CD4-positive, alpha-beta memory T cell (primary cell): Measurements from ENCODE around the gene TOE1. TPM values are rescaled to one million over a fixed set of nuclear protein-coding genes. Genes with fewer than 3 reads are reported as not detected.

Source experiments
- CTCF ChIA-PET: fragments of 350-600 bp; sonication (Branson Sonifier 250); formaldehyde crosslinking; loops from one replicate; lab custom pipeline; 2021; ENCODE audit warnings: inconsistent platforms; ENCODE audit not compliant: partially characterized antibody; lab: Charles Lee
- POLR2A ChIA-PET: fragments of 350-600 bp; sonication (Branson Sonifier 250); formaldehyde crosslinking; loops from one replicate; lab custom pipeline; 2021; ENCODE audit not compliant: partially characterized antibody; lab: Charles Lee
- DNase-seq, 5 donors: peaks; one replicate each; pipeline versions ENCODE4 v3.0.0 to v3.0.0-alpha.2; 2020 to 2022; ENCODE audit warnings: mixed read lengths in 1 of 5
- H3K27ac ChIP-seq: one replicate; pipeline ENCODE4 v1.7.0; 2013; ENCODE audit warnings: low read depth, low read length
- H3K27me3 ChIP-seq: 2 replicates; pipeline ENCODE4 v1.7.0; 2013; ENCODE audit warnings: mild to moderate bottlenecking, low read length, moderate library complexity; ENCODE audit not compliant: insufficient read depth
- H3K36me3 ChIP-seq: 2 replicates; pipeline ENCODE4 v1.7.0; 2013; ENCODE audit warnings: mild to moderate bottlenecking, low read length, moderate library complexity; ENCODE audit not compliant: insufficient read depth
- H3K4me1 ChIP-seq: 2 replicates; pipeline ENCODE4 v1.7.0; 2013; ENCODE audit warnings: mild to moderate bottlenecking, low read length, moderate library complexity; ENCODE audit not compliant: insufficient read depth
- H3K4me3 ChIP-seq, 2 donors: one replicate each; pipeline ENCODE4 v1.7.0; 2013; ENCODE audit warnings: low read length in 2 of 2, mild to moderate bottlenecking in 1 of 2
- H3K9me3 ChIP-seq, 2 donors: one replicate each; pipeline ENCODE4 v1.7.0; 2013; ENCODE audit warnings: low read length in 2 of 2, control low read depth in 1 of 2; ENCODE audit not compliant: control insufficient read depth in 1 of 2
- H3K27ac Mint-ChIP-seq, 7 donors: one replicate each; pipeline ENCODE4 v1.8.0; 2020 to 2021; ENCODE audit warnings: mixed read lengths in 7 of 7, mild to moderate bottlenecking in 6 of 7, inconsistent platforms in 3 of 7, moderate library complexity in 3 of 7
- H3K27me3 Mint-ChIP-seq, 2 donors: one replicate each; pipeline ENCODE4 v1.8.0; 2020 to 2021; ENCODE audit warnings: mixed read lengths in 2 of 2
- H3K36me3 Mint-ChIP-seq, 2 donors: one replicate each; pipeline ENCODE4 v1.8.0; 2020 to 2021; ENCODE audit warnings: mixed read lengths in 2 of 2, inconsistent platforms in 1 of 2, mild to moderate bottlenecking in 1 of 2
- H3K4me1 Mint-ChIP-seq, 4 donors: one replicate each; pipeline ENCODE4 v1.8.0; 2020 to 2021; ENCODE audit warnings: mixed read lengths in 4 of 4, mild to moderate bottlenecking in 1 of 4
- H3K4me3 Mint-ChIP-seq, 8 donors: one replicate each; pipeline ENCODE4 v1.8.0; 2020 to 2021; ENCODE audit warnings: mixed read lengths in 8 of 8, mild to moderate bottlenecking in 7 of 8, moderate library complexity in 6 of 8, inconsistent platforms in 3 of 8
- H3K9me3 Mint-ChIP-seq, 8 donors: one replicate each; pipeline ENCODE4 v1.8.0; 2020 to 2021; ENCODE audit warnings: mixed read lengths in 8 of 8, mild to moderate bottlenecking in 5 of 8, inconsistent platforms in 3 of 8, moderate library complexity in 1 of 8
- intact Hi-C: fragments of 100-400 bp; cut with micrococcal nuclease; formaldehyde crosslinking; loops from one replicate; pipeline ENCODE4 v1.15.1; 2023
- polyA plus RNA-seq, 2 donors: library from polyadenylated mRNA; unstranded; fragments of 300-500 nt; fragmentation: Illumina TruSeq; gene quantifications; one replicate each; pipeline ENCODE4 v1.2.3, GENCODE V29; 2021
- total RNA-seq, 2 experiments: library from RNA; stranded (reverse); gene quantifications; one replicate each; pipeline ENCODE4 v1.2.3, GENCODE V29; 2021

The TOE1 gene
- total and polyA plus RNA-seq, 4 experiments from 2014 or later, result 6.1 to 18.9 (median 15.8) TPM

GRCh38 chr1:45370575-45370974 lies 30.6 kb downstream of the TOE1 start:
- Mint-ChIP-seq H3K4me1 (peaks cover 0 to 5% (median 2%) of the 10 kb centered on the region in 4 donors), H3K36me3 (no peaks in the 10 kb centered on the region), H3K27ac (peak overlapping the region in 1 of 7 donors; percentile 26), H3K4me3 (no peak overlapping the region), H3K9me3 (no peaks in the 10 kb centered on the region), H3K27me3 (no peaks in the 10 kb centered on the region)
- intact Hi-C loops, result no loop called here
- Histone ChIP-seq H3K9me3 (no peaks in the 10 kb centered on the region), H3K27ac (no peak overlapping the region), H3K27me3 (no peaks in the 10 kb centered on the region), H3K4me3 (no peak overlapping the region), H3K4me1 (no peaks in the 10 kb centered on the region), H3K36me3 (no peaks in the 10 kb centered on the region)
- DNase-seq, result no peak
- POLR2A ChIA-PET, result no interaction called here
- CTCF ChIA-PET, result interaction anchor here (0.6 to 0.8 kb wide), 2 partner anchors 10 to 28 kb away, joined by 3 read pairs; no protein-coding TSS in a partner anchor

GRCh38 chr1:45373573-45373972 lies 33.6 kb downstream of the TOE1 start:
- H3K27me3 ChIP-seq, result no peaks in the 10 kb centered on the region
- no peaks in the 10 kb centered on the region for H3K9me3 ChIP-seq
- Mint-ChIP-seq H3K4me1 (peaks cover 0 to 5% (median 2%) of the 10 kb centered on the region in 4 donors), H3K27me3 (no peaks in the 10 kb centered on the region), H3K36me3 (no peaks in the 10 kb centered on the region), H3K27ac (peak overlapping the region in 1 of 7 donors; percentile 17), H3K4me3 (no peak overlapping the region), H3K9me3 (no peaks in the 10 kb centered on the region)
- H3K36me3 ChIP-seq, result no peaks in the 10 kb centered on the region
- H3K4me1 ChIP-seq, result no peaks in the 10 kb centered on the region
- no peak for DNase-seq
- CTCF ChIA-PET, result no interaction called here
- no peak overlapping the region for H3K27ac ChIP-seq
- POLR2A ChIA-PET, result no interaction called here
- intact Hi-C loops, result no loop called here
- H3K4me3 ChIP-seq, result no peak overlapping the region

GRCh38 chr1:45375104-45376090 lies 35.4 kb downstream of the TOE1 start:
- Histone ChIP-seq H3K27me3 (no peaks in the 10 kb centered on the region), H3K4me3 (no peak overlapping the region), H3K9me3 (no peaks in the 10 kb centered on the region), H3K27ac (no peak overlapping the region), H3K36me3 (no peaks in the 10 kb centered on the region), H3K4me1 (no peaks in the 10 kb centered on the region)
- Mint-ChIP-seq H3K27ac (peak overlapping the region in 2 of 7 donors; percentile 3 to 18), H3K27me3 (no peaks in the 10 kb centered on the region), H3K36me3 (no peaks in the 10 kb centered on the region), H3K9me3 (no peaks in the 10 kb centered on the region), H3K4me3 (no peak overlapping the region), H3K4me1 (peaks cover 0 to 5% (median 2%) of the 10 kb centered on the region in 4 donors)
- intact Hi-C loops, result no loop called here
- no peak for DNase-seq
- ChIA-PET CTCF (no interaction called here), POLR2A (no interaction called here)

- DNase-seq, result no peak
- ChIA-PET CTCF (no interaction called here), POLR2A (no interaction called here)
- Histone ChIP-seq H3K9me3 (no peaks in the 10 kb centered on the region), H3K27me3 (no peaks in the 10 kb centered on the region), H3K27ac (no peak overlapping the region), H3K4me3 (no peak overlapping the region), H3K36me3 (no peaks in the 10 kb centered on the region), H3K4me1 (no peaks in the 10 kb centered on the region)
- intact Hi-C loops, result no loop called here
- no peaks in the 10 kb centered on the region for H3K27me3 Mint-ChIP-seq
- H3K4me3 Mint-ChIP-seq, result no peak overlapping the region
- no peak overlapping the region for H3K27ac Mint-ChIP-seq
- H3K36me3 Mint-ChIP-seq, result no peaks in the 10 kb centered on the region
- no peaks in the 10 kb centered on the region for H3K9me3 Mint-ChIP-seq
- peaks cover 0 to 3% (median 2%) of the 10 kb centered on the region in 4 donors for H3K4me1 Mint-ChIP-seq
These were observed 38.2 kb downstream of the TOE1 start for GRCh38 chr1:45378184-45378583.

GRCh38 chr1:45379524-45379923 lies 39.6 kb downstream of the TOE1 start:
- Histone ChIP-seq H3K27me3 (no peaks in the 10 kb centered on the region), H3K4me3 (no peak overlapping the region), H3K9me3 (no peaks in the 10 kb centered on the region), H3K36me3 (no peaks in the 10 kb centered on the region), H3K27ac (no peak overlapping the region), H3K4me1 (no peaks in the 10 kb centered on the region)
- no peak for DNase-seq
- intact Hi-C loops, result no loop called here
- POLR2A ChIA-PET, result no interaction called here
- CTCF ChIA-PET, result no interaction called here
- no peaks in the 10 kb centered on the region for H3K36me3 Mint-ChIP-seq
- no peak overlapping the region for H3K27ac Mint-ChIP-seq
- peaks cover 0 to 3% (median 2%) of the 10 kb centered on the region in 4 donors for H3K4me1 Mint-ChIP-seq
- H3K9me3 Mint-ChIP-seq, result no peaks in the 10 kb centered on the region
- no peaks in the 10 kb centered on the region for H3K27me3 Mint-ChIP-seq
- H3K4me3 Mint-ChIP-seq, result no peak overlapping the region

- no peaks in the 10 kb centered on the region for H3K4me1 ChIP-seq
- Mint-ChIP-seq H3K36me3 (no peaks in the 10 kb centered on the region), H3K4me1 (peaks cover 0 to 3% (median 0%) of the 10 kb centered on the region in 4 donors), H3K4me3 (no peak overlapping the region), H3K27ac (no peak overlapping the region), H3K9me3 (no peaks in the 10 kb centered on the region), H3K27me3 (no peaks in the 10 kb centered on the region)
- DNase-seq, result no peak
- ChIA-PET POLR2A (no interaction called here), CTCF (no interaction called here)
- H3K36me3 ChIP-seq, result no peaks in the 10 kb centered on the region
- H3K27ac ChIP-seq, result no peak overlapping the region
- H3K9me3 ChIP-seq, result no peaks in the 10 kb centered on the region
- no peak overlapping the region for H3K4me3 ChIP-seq
- intact Hi-C loops, result no loop called here
- H3K27me3 ChIP-seq, result no peaks in the 10 kb centered on the region
These were observed 40.2 kb downstream of the TOE1 start for GRCh38 chr1:45380125-45380524.

DNA sequence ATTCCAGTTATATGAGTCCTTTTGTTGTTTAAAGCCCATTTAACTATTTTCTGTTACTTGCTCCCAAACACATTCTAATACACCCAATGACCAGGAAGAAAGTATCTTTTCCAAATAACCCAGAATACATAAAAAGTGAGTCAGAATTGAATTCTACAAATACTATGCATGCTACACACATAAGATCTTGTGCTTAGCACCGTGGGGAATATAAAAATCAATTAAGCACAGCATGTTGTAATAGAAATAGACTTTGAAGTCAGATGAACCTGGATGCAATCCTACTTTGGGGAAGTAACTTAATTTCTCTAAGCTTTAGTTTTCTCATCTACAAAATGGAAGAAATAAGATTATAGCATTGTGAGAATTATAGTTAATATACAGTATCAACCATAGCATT lies 40.8 kb downstream of the TOE1 start:
- Histone ChIP-seq H3K9me3 (no peaks in the 10 kb centered on the region), H3K36me3 (no peaks in the 10 kb centered on the region), H3K27me3 (no peaks in the 10 kb centered on the region), H3K27ac (no peak overlapping the region), H3K4me3 (no peak overlapping the region), H3K4me1 (no peaks in the 10 kb centered on the region)
- Mint-ChIP-seq H3K27ac (no peak overlapping the region), H3K9me3 (no peaks in the 10 kb centered on the region), H3K36me3 (no peaks in the 10 kb centered on the region), H3K4me3 (no peak overlapping the region), H3K4me1 (no peaks in the 10 kb centered on the region), H3K27me3 (no peaks in the 10 kb centered on the region)
- ChIA-PET CTCF (no interaction called here), POLR2A (no interaction called here)
- no peak for DNase-seq
- intact Hi-C loops, result no loop called here
